Measurements from ENCODE around the gene EGFR. TPM values are rescaled to one million over a fixed set of nuclear protein-coding genes. Genes with fewer than 3 reads are reported as not detected.

The EGFR gene
- total and polyA plus RNA-seq, 11 donors: 2.3 to 29.6 (median 7.0) TPM

DNA sequence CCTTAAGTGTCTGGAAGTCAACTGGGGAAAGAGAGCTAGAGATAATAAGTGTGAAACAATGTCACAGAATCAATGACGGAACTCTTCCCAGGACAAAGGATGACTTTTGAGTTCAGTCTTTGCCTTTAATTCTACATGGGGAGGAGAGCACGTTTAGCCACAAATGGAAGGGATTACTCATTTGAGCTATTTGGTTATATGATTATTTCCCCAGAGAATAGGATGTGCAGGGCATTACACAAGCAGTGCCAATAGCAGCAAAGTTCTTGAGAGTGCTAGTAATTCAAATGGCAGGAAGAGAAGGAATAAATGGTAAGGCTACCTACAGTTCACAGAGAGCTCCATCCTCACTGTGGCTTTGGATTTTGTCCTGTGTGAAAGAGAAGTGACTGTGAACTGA lies 6.0 kb downstream of the EGFR start:
- peak overlapping the region in 1 of 12 donors; percentile 52 for H3K27ac ChIP-seq
- intact Hi-C loops (cut with DNase I): loop anchor here in 4 of 10 donors (5.0 to 10.0 kb wide), 6 partner anchors 33 to 230 kb away; no protein-coding TSS in a partner anchor
- 65 to 78% (median 74%) methylated on average over 2 of the region's 2 CpGs for WGBS, 4 donors

DNA sequence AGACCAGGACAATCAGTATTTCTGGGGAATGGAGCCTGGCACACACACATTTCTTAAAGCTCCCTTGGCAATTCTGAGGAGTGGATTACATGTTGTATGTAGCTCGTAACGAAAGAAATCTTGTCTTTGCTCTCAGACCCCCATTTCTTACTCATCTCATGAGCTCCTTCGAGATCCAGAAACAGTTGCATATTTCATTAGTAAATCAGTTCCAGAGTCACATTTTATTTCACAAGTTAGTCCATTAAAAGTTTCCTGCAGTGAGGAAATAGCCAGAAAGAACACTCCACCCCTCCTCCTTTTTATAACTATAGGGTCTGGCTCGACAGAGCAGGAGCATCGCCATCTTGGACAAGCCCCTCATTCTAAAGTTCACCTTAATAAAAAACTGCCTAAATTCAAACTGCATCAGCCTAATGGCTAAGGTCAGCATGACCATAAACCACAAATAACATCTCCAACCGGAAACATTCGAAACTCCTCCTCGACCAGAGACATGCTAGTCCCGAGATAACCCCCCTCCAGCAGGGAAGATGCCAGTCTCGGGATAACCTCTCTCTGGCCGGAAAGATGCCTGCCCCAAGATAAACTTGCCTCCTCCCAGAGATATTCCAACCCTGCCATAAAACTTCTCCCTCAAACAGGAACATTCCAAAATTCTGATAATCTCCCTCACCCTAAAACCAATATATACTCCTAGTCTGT lies 7.4 kb downstream of the EGFR start:
- intact Hi-C loops (cut with DNase I): loop anchor here in 2 of 10 donors (10.0 kb wide), 2 partner anchors 219 to 229 kb away; no protein-coding TSS in a partner anchor
- DNase-seq (no peak), ATAC-seq (no peak)
- peaks cover 0 to 41% (median 6%) of the 10 kb centered on the region in 12 donors for H3K4me1 ChIP-seq
- H3K36me3 ChIP-seq: no peaks in the 10 kb centered on the region
- H3K27me3 ChIP-seq: no peaks in the 10 kb centered on the region
- H3K27ac ChIP-seq: peak overlapping the region in 5 of 12 donors; percentile 7 to 52 (median 12)
- TF ChIP-seq, protein P1, sequence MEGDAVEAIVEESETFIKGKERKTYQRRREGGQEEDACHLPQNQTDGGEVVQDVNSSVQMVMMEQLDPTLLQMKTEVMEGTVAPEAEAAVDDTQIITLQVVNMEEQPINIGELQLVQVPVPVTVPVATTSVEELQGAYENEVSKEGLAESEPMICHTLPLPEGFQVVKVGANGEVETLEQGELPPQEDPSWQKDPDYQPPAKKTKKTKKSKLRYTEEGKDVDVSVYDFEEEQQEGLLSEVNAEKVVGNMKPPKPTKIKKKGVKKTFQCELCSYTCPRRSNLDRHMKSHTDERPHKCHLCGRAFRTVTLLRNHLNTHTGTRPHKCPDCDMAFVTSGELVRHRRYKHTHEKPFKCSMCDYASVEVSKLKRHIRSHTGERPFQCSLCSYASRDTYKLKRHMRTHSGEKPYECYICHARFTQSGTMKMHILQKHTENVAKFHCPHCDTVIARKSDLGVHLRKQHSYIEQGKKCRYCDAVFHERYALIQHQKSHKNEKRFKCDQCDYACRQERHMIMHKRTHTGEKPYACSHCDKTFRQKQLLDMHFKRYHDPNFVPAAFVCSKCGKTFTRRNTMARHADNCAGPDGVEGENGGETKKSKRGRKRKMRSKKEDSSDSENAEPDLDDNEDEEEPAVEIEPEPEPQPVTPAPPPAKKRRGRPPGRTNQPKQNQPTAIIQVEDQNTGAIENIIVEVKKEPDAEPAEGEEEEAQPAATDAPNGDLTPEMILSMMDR (IDR thresholded peaks at IDR 0.05): no peak
- TF ChIP-seq POLR2A (IDR thresholded peaks at IDR 0.05): no peak
- no peaks in the 10 kb centered on the region for H3K9me3 ChIP-seq
- no peak overlapping the region for H3K4me3 ChIP-seq
- 66 to 75% (median 71%) methylated on average over 11 of the region's 11 CpGs for WGBS, 4 donors

More for the DNA sequence above, 6.0 kb downstream of the EGFR start:
- Histone ChIP-seq H3K4me1 (peaks cover 0 to 34% (median 9%) of the 10 kb centered on the region in 12 donors), H3K36me3 (no peaks in the 10 kb centered on the region), H3K9me3 (no peaks in the 10 kb centered on the region), H3K4me3 (no peak overlapping the region), H3K27me3 (peaks cover 0 to 5% (median 0%) of the 10 kb centered on the region in 9 donors)
- ATAC-seq: no peak
- DNase-seq: no peak
- no peak for TF ChIP-seq POLR2A (IDR thresholded peaks at IDR 0.05)
- TF ChIP-seq, protein P1 (IDR thresholded peaks at IDR 0.05): no peak

DNA sequence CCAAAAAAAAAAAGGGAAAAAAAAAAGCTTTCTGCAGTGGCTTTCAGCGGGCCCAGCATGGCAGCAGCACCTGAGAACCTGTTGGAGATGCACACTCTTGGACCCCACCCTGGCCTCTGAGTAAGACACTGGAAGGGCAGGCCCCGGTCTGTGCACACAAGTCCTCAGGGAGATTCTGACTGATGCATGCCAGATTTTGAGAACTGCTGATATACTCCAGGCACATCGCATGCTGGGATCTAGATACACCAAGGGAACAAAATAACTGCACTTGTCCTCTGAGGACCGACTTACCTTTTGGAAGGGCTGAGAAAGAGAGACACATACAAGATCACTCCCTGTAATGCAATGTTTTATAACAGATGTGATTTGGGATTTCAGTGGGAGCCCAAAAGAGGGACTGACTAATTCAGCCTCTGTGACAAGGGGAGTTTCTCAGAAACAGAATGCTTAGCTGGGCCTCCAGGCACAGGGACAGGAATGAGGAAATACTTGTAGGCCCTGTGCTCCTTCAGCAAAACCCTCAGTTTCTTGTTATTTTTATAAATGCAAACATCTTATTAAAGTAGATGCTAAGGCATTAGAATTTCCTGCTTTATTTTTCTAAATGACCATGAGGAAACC lies 8.2 kb downstream of the EGFR start:
- H3K4me3 ChIP-seq: no peak overlapping the region
- H3K27me3 ChIP-seq: no peaks in the 10 kb centered on the region
- no peaks in the 10 kb centered on the region for H3K36me3 ChIP-seq
- H3K9me3 ChIP-seq: no peaks in the 10 kb centered on the region
- peak overlapping the region in 3 of 12 donors; percentile 12 to 48 (median 17) for H3K27ac ChIP-seq
- TF ChIP-seq, protein P1 (IDR thresholded peaks at IDR 0.05): no peak
- no peak for TF ChIP-seq POLR2A (IDR thresholded peaks at IDR 0.05)
- H3K4me1 ChIP-seq: peaks cover 0 to 48% (median 6%) of the 10 kb centered on the region in 12 donors
- intact Hi-C loops (cut with DNase I): loop anchor here in 2 of 10 donors (10.0 kb wide), 2 partner anchors 218 to 228 kb away; no protein-coding TSS in a partner anchor
- ATAC-seq: peak in 3 of 4 donors; percentile 52 to 75 (median 65)
- DNase-seq: no peak
- 66 to 77% (median 69%) methylated on average over 4 of the region's 4 CpGs for WGBS, 4 donors

DNA sequence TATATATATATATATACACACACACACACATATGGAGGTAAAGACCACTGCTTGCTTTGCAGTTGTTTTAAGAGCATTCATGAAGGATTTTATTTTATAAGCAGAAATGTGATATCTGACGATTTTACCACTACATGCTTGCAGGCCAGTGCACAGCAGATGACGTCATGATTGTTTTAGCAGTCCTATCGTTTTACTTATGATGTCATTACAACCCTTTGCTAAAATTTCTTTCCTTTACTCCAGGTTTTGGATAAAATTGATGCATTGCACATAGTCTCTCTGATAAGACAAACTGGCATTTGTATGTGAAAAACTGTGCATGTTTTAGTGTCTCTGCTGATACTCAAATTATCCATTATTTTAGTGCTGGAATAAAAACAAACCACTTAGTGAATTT lies 9.2 kb downstream of the EGFR start:
- Histone ChIP-seq H3K27me3 (no peaks in the 10 kb centered on the region), H3K4me1 (peaks cover 0 to 48% (median 6%) of the 10 kb centered on the region in 12 donors), H3K4me3 (no peak overlapping the region), H3K27ac (peak overlapping the region in 1 of 12 donors; percentile 48), H3K36me3 (no peaks in the 10 kb centered on the region), H3K9me3 (no peaks in the 10 kb centered on the region)
- 63 to 80% (median 71%) methylated on average over 3 of the region's 3 CpGs for WGBS, 4 donors
- ATAC-seq (no peak), DNase-seq (no peak)
- TF ChIP-seq, protein P1 (IDR thresholded peaks at IDR 0.05): no peak
- TF ChIP-seq POLR2A (IDR thresholded peaks at IDR 0.05): no peak
- intact Hi-C loops (cut with DNase I): loop anchor here in 2 of 10 donors (10.0 kb wide), 2 partner anchors 217 to 227 kb away; no protein-coding TSS in a partner anchor

All from heart left ventricle (tissue), 16 donors.